K562 (cell line): Measurements from ENCODE around the gene DIPK1B. TPM values are rescaled to one million over a fixed set of nuclear protein-coding genes. Genes with fewer than 3 reads are reported as not detected.
A peak's percentile ranks its signal among the peaks of the same experiment; 100 is the strongest.

Experiments used
- E2F3 ChIP-seq: fragments of 250-450 bp; sonication (Bioruptor Pico); IDR thresholded peaks from 2 replicates; pipeline ENCODE4 v1.4.0; 2020; ENCODE audit warnings: mild to moderate bottlenecking
- FOSL1 ChIP-seq: fragments of 200-800 bp; sonication (Bioruptor generic); conservative IDR thresholded peaks from 2 replicates; pipeline ENCODE4 v1.6.1; 2016; ENCODE audit warnings: missing genetic modification characterization, missing compliant biosample characterization
- HDAC1 ChIP-seq, 2 experiments: fragments of 450-650 bp; IDR thresholded peaks; 2 replicates each; pipeline ENCODE4 v1.6.1; 2016 to 2017; ENCODE audit warnings: inconsistent platforms in 1 of 2, mild to moderate bottlenecking in 1 of 2, moderate library complexity in 1 of 2
- HLTF ChIP-seq: fragments of 450-650 bp; IDR thresholded peaks from 2 replicates; pipeline ENCODE4 v1.6.1; 2016
- MXI1 ChIP-seq: IDR thresholded peaks from 2 replicates; pipeline ENCODE4 v1.6.1; 2011; ENCODE audit warnings: low read depth, mild to moderate bottlenecking, improper control_type of control experiment, low read length
- NBN ChIP-seq: fragments of 450-650 bp; IDR thresholded peaks from 2 replicates; pipeline ENCODE4 v1.6.1; 2016; ENCODE audit warnings: low read depth, mild to moderate bottlenecking
- RBBP5 ChIP-seq: fragments of 200-600 bp; sonication (generic); IDR thresholded peaks from 2 replicates; pipeline ENCODE4 v1.6.1; 2012; ENCODE audit warnings: borderline replicate concordance, mild to moderate bottlenecking, low read length, control low read depth, inconsistent platforms; ENCODE audit not compliant: insufficient read depth, poor library complexity, severe bottlenecking
- RBM22 ChIP-seq: fragments of 200-400 bp; formaldehyde crosslinking; IDR thresholded peaks from 2 replicates; pipeline ENCODE4 v1.6.1; 2018; ENCODE audit warnings: low read length, low read depth; ENCODE audit not compliant: poor library complexity, severe bottlenecking
- TBL1XR1 ChIP-seq, 2 experiments: IDR thresholded peaks; 2 replicates each; pipeline ENCODE4 v1.6.1; 2012; ENCODE audit warnings: improper control_type of control experiment in 2 of 2, low read length in 2 of 2, mild to moderate bottlenecking in 1 of 2
- TEAD4 ChIP-seq, 2 experiments: sonication (generic) in 1 of 2; formaldehyde crosslinking in 1 of 2; IDR thresholded peaks; 2 replicates each; pipeline versions ENCODE4 v1.6.1 to v1.8.0; 2012 to 2022; ENCODE audit warnings: borderline replicate concordance in 1 of 2, inconsistent platforms in 1 of 2, low read length in 1 of 2, mild to moderate bottlenecking in 1 of 2, missing genetic modification reagents in 1 of 2
- U2AF1 ChIP-seq: fragments of 200-400 bp; formaldehyde crosslinking; optimal IDR thresholded peaks from 2 replicates; pipeline ENCODE3; 2017; ENCODE audit warnings: mild to moderate bottlenecking, low read depth, low read length, moderate library complexity
- ZBED1 ChIP-seq: IDR thresholded peaks from 2 replicates; pipeline ENCODE4 v1.6.1; 2014
- ZFP36 ChIP-seq: fragments of 150-350 bp; IDR thresholded peaks from 2 replicates; pipeline ENCODE4 v1.6.1; 2018; ENCODE audit warnings: low read length, low read depth; ENCODE audit not compliant: partially characterized antibody
- ZKSCAN1 ChIP-seq: fragments of 150-350 bp; IDR thresholded peaks from 2 replicates; pipeline ENCODE4 v1.6.1; 2016; ENCODE audit warnings: low read depth, low read length
- ZNF444 ChIP-seq: fragments of 250-450 bp; sonication (Bioruptor Pico); IDR thresholded peaks from 2 replicates; pipeline ENCODE4 v1.4.0; 2020; ENCODE audit warnings: mild to moderate bottlenecking, moderate library complexity
- polyA plus RNA-seq, 8 experiments: library from polyadenylated mRNA; depleted of rRNA in 4 of 8; stranded (reverse) in 5 of 8; unstranded in 3 of 8; fragments of >200 nt; fragmentation: Nextera tagmentation in 2 of 8; fragmentation: Illumina TruSeq in 1 of 8; extraction: Ambion mirVana in 2 of 8; extraction: Trizol in 1 of 8; gene quantifications; 2 replicates each; pipeline versions ENCODE4 v1.2.1 to v1.2.3, GENCODE V29; 2011 to 2014; ENCODE audit warnings: inconsistent platforms in 1 of 8, missing spikeins in 1 of 8
- total RNA-seq, 7 experiments: library from RNA; depleted of rRNA in 6 of 7; stranded (reverse); fragments of >200 nt in 6 of 7; fragmentation: Illumina TruSeq in 2 of 7; extraction: Trizol in 2 of 7; gene quantifications; 2 replicates each; pipeline versions ENCODE4 v1.2.1 to v1.2.3, GENCODE V29; 2011 to 2021; ENCODE audit warnings: low replicate concordance in 1 of 7
- TF ChIP-seq, protein P1 (sequence below): sonication (generic); formaldehyde crosslinking; IDR thresholded peaks from 2 replicates; pipeline ENCODE4 v1.8.0; 2023; ENCODE audit warnings: mild to moderate bottlenecking, missing genetic modification reagents
- TF ChIP-seq, protein P2 (sequence below): sonication (generic); formaldehyde crosslinking; IDR thresholded peaks from 2 replicates; pipeline ENCODE4 v1.5.0; 2020; ENCODE audit warnings: missing genetic modification reagents
- TF ChIP-seq, protein P3 (sequence below): fragments of 450-650 bp; formaldehyde crosslinking; conservative IDR thresholded peaks from 2 replicates; pipeline ENCODE4 v1.4.0; 2022; ENCODE audit warnings: mild to moderate bottlenecking, missing genetic modification characterization
- TF ChIP-seq, protein P4 (sequence below), 2 experiments: fragments of 200-800 bp in 1 of 2; sonication (Bioruptor generic) in 1 of 2; sonication (generic) in 1 of 2; formaldehyde crosslinking in 1 of 2; IDR thresholded peaks in 1 of 2; conservative IDR thresholded peaks in 1 of 2; 2 replicates each; pipeline versions ENCODE4 v1.5.0 to v1.6.1; 2016 to 2020; ENCODE audit warnings: missing compliant biosample characterization in 1 of 2, missing genetic modification characterization in 1 of 2, missing genetic modification reagents in 1 of 2
- TF ChIP-seq, protein P5 (sequence below): fragments of 250-450 bp; sonication (Bioruptor Pico); IDR thresholded peaks from 2 replicates; pipeline ENCODE4 v1.9.0; 2021; ENCODE audit warnings: mild to moderate bottlenecking, inconsistent platforms

The DIPK1B gene
- total and polyA plus RNA-seq, 9 of the 15 experiments (the other 6 are each of a cell fraction or from before 2014, with no cell fraction given) = 0.08 to 22.3 (median 5.9) TPM

DNA sequence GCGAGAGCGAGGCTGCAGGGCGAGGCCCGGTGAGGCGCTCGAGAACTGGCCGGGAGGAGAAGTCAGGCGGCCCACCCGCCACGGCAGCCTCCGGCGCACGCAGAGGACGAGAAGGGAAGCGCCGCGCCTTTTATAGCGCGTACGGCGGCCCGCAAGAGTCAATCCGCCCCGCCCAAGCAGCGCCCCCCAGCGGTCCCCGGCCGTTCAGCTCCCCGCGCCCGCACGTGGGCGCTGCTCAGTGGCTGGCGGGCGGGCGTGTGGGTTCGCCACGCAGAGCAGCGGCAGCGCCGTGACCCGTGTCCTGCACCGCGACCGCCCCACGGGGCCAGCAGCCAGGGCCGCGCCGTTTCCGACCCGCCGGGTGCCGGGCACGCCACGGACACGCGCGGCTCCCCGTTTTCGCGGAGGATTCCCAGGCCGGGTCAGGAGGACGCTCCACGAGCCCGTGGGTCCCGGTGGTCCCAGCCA lies 15.7 kb downstream of the DIPK1B start (continued):
- TF ChIP-seq RBM22 (peak; percentile 99), ZNF444 (CRISPR knock-in tag) (no peak), HLTF (peak; percentile 32; the same call in 1 of the 2 replicates), MXI1 (peak; percentile 96), RBBP5 (peak; percentile 52), TBL1XR1 (IDR thresholded peaks at IDR 0.05; ENCODE audit: low read length in 2 of 2) (peak; percentile 82), U2AF1 (peak; percentile 88), E2F3 (peak; percentile 87), TEAD4 (IDR thresholded peaks at IDR 0.05; ENCODE audit: low read length) (peak; percentile 20), TEAD4 (CRISPR knock-in tag; IDR thresholded peaks at IDR 0.05; ENCODE audit: borderline replicate concordance) (no peak), HDAC1 (IDR thresholded peaks at IDR 0.05) (peak in 1 of 2 experiments; percentile 87; a peak in 3 of 4 replicates), ZBED1 (peak; percentile 84), ZKSCAN1 (peak; percentile 84), FOSL1 (tag) (no peak), NBN (0 out of 2 replicates have a peak, but pooled peaks have one; percentile 16), ZFP36 (peak; percentile 42)
- TF ChIP-seq, protein P1, sequence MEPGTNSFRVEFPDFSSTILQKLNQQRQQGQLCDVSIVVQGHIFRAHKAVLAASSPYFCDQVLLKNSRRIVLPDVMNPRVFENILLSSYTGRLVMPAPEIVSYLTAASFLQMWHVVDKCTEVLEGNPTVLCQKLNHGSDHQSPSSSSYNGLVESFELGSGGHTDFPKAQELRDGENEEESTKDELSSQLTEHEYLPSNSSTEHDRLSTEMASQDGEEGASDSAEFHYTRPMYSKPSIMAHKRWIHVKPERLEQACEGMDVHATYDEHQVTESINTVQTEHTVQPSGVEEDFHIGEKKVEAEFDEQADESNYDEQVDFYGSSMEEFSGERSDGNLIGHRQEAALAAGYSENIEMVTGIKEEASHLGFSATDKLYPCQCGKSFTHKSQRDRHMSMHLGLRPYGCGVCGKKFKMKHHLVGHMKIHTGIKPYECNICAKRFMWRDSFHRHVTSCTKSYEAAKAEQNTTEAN (CRISPR knock-in tag) = peak; percentile 74; the same call in 1 of the 2 replicates
- TF ChIP-seq, protein P2, sequence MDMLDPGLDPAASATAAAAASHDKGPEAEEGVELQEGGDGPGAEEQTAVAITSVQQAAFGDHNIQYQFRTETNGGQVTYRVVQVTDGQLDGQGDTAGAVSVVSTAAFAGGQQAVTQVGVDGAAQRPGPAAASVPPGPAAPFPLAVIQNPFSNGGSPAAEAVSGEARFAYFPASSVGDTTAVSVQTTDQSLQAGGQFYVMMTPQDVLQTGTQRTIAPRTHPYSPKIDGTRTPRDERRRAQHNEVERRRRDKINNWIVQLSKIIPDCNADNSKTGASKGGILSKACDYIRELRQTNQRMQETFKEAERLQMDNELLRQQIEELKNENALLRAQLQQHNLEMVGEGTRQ (CRISPR knock-in tag) = peak; percentile 61
- TF ChIP-seq, protein P3, sequence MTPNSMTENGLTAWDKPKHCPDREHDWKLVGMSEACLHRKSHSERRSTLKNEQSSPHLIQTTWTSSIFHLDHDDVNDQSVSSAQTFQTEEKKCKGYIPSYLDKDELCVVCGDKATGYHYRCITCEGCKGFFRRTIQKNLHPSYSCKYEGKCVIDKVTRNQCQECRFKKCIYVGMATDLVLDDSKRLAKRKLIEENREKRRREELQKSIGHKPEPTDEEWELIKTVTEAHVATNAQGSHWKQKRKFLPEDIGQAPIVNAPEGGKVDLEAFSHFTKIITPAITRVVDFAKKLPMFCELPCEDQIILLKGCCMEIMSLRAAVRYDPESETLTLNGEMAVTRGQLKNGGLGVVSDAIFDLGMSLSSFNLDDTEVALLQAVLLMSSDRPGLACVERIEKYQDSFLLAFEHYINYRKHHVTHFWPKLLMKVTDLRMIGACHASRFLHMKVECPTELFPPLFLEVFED (CRISPR knock-in tag) = 0 out of 2 replicates have a peak, but pooled peaks have one; percentile 13
- TF ChIP-seq, protein P4, sequence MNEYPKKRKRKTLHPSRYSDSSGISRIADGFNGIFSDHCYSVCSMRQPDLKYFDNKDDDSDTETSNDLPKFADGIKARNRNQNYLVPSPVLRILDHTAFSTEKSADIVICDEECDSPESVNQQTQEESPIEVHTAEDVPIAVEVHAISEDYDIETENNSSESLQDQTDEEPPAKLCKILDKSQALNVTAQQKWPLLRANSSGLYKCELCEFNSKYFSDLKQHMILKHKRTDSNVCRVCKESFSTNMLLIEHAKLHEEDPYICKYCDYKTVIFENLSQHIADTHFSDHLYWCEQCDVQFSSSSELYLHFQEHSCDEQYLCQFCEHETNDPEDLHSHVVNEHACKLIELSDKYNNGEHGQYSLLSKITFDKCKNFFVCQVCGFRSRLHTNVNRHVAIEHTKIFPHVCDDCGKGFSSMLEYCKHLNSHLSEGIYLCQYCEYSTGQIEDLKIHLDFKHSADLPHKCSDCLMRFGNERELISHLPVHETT (CRISPR knock-in tag; conservative IDR thresholded peaks at IDR 0.05 in 1 of 2, IDR thresholded peaks at IDR 0.05 in 1 of 2) = peak in 1 of 2 experiments; percentile 73; a peak in 2 of 4 replicates
- TF ChIP-seq, protein P5, sequence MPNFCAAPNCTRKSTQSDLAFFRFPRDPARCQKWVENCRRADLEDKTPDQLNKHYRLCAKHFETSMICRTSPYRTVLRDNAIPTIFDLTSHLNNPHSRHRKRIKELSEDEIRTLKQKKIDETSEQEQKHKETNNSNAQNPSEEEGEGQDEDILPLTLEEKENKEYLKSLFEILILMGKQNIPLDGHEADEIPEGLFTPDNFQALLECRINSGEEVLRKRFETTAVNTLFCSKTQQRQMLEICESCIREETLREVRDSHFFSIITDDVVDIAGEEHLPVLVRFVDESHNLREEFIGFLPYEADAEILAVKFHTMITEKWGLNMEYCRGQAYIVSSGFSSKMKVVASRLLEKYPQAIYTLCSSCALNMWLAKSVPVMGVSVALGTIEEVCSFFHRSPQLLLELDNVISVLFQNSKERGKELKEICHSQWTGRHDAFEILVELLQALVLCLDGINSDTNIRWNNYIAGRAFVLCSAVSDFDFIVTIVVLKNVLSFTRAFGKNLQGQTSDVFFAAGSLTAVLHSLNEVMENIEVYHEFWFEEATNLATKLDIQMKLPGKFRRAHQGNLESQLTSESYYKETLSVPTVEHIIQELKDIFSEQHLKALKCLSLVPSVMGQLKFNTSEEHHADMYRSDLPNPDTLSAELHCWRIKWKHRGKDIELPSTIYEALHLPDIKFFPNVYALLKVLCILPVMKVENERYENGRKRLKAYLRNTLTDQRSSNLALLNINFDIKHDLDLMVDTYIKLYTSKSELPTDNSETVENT (CRISPR knock-in tag) = peak; percentile 92
